ENCODE data around the gene RIMKLB.
A peak's percentile ranks its signal among the peaks of the same experiment; 100 is the strongest.

RIMKLB gene, protein sequence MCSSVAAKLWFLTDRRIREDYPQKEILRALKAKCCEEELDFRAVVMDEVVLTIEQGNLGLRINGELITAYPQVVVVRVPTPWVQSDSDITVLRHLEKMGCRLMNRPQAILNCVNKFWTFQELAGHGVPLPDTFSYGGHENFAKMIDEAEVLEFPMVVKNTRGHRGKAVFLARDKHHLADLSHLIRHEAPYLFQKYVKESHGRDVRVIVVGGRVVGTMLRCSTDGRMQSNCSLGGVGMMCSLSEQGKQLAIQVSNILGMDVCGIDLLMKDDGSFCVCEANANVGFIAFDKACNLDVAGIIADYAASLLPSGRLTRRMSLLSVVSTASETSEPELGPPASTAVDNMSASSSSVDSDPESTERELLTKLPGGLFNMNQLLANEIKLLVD

GRCh38 chr12:8697476-8698131, at the start of gene RIMKLB:
TSS of gene RIMKLB (plus strand) at chr12:8697991. CDS start at chr12:8713867, 15,876 bp downstream.
- H3K4me3 Mint-ChIP-seq = peak within 1 kb of the TSS; percentile 88
- peaks cover 13% of the 10 kb centered on the region for H3K36me3 Mint-ChIP-seq (ENCODE audit: low read depth)
- no peak for TF ChIP-seq CTCF (IDR thresholded peaks at IDR 0.05)
- peaks cover 61% of the 10 kb centered on the region for H3K4me1 Mint-ChIP-seq
- peak; percentile 89 for DNase-seq
- no peaks in the 10 kb centered on the region for H3K27me3 Mint-ChIP-seq (ENCODE audit: low read depth, poor library complexity)
- peak within 1 kb of the TSS; percentile 99 for H3K27ac Mint-ChIP-seq
- H3K9me3 Mint-ChIP-seq = no peaks in the 10 kb centered on the region

- Mint-ChIP-seq H3K4me3 (no peak overlapping the region), H3K36me3 (ENCODE audit: low read depth) (no peaks in the 10 kb centered on the region)
These were observed 49.1 kb upstream of the RIMKLB start for GRCh38 chr12:8648576-8649205.

DNA sequence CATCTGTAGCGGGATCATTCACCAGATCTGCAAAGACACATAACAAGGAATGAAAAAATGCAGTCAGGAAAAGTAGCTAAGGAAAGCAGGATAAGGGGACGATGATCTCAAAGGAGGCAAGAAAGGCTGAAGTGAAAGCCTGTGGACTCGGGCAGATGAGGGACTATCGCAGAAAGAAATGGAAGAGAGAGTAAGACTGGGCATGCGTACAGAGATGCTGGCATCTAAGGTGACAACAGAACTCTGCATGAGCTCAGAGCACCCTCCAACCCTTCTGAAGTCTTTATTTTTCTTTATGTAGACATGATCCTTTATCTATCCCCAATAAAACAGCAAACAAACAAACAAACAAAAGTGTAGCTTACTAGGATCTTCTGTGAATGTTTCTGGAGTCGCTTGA, 42.4 kb upstream of the RIMKLB start:
- TF ChIP-seq CTCF (IDR thresholded peaks at IDR 0.05) = no peak
- Mint-ChIP-seq H3K27me3 (ENCODE audit: low read depth, poor library complexity) (peaks cover 7% of the 10 kb centered on the region), H3K27ac (no peak overlapping the region), H3K4me1 (peaks cover 9% of the 10 kb centered on the region), H3K9me3 (no peaks in the 10 kb centered on the region), H3K4me3 (no peak overlapping the region), H3K36me3 (ENCODE audit: low read depth) (no peaks in the 10 kb centered on the region)
- no peak for DNase-seq

More at GRCh38 chr12:8648576-8649205, 49.1 kb upstream of the RIMKLB start:
- H3K27me3 Mint-ChIP-seq (ENCODE audit: low read depth, poor library complexity) = peaks cover 4% of the 10 kb centered on the region
- no peak overlapping the region for H3K27ac Mint-ChIP-seq
- H3K4me1 Mint-ChIP-seq = peaks cover 15% of the 10 kb centered on the region
- no peak for TF ChIP-seq CTCF (IDR thresholded peaks at IDR 0.05)
- no peaks in the 10 kb centered on the region for H3K9me3 Mint-ChIP-seq
- no peak for DNase-seq

DNA sequence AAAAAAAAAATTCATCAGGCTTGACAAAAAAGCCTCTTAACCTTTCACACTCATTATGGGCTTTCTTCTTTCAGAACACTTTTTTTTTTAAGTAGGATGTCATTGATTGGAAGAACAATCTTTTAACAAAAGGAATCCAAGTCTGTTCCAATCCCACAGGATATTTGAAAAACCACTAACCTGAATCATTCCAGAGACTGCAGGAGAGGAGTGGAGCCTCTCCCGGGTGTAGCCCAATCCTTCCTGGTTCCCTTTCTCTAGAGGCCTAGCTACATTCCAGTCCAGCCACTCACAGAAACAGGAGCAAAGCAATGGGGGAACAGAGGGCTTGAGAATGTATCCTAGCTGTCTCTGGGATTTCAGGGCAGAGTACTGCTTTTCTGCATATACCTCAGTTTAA, 39.4 kb upstream of the RIMKLB start:
- no peak for DNase-seq
- peak overlapping the region; percentile 53 for H3K27ac Mint-ChIP-seq
- peaks cover 6% of the 10 kb centered on the region for H3K4me1 Mint-ChIP-seq

DNA sequence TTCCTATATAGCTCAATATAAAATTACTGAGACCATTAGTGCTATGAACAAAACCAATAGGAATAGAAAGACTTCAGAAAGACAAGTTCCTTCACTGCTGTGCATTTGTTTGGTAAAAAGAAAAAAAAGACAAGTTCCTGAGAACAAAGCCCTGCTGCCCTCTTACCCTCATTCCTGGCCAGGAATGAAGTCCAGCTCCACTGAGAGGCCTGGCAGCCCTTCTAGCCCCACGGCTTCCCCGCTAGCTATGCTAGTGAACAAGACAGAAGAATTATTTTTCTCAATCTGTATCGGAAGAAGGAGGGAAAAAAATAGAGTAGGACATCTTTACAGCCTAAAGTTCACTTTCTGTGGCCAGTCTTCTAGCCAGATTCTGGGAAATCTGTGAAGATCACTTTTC, 36.8 kb upstream of the RIMKLB start:
- Mint-ChIP-seq H3K4me1 (peaks cover 5% of the 10 kb centered on the region), H3K4me3 (no peak overlapping the region), H3K27ac (no peak overlapping the region), H3K27me3 (ENCODE audit: low read depth, poor library complexity) (peaks cover 7% of the 10 kb centered on the region), H3K9me3 (no peaks in the 10 kb centered on the region), H3K36me3 (ENCODE audit: low read depth) (no peaks in the 10 kb centered on the region)
- no peak for TF ChIP-seq CTCF (IDR thresholded peaks at IDR 0.05)
- DNase-seq = no peak

More for the DNA sequence above, 39.4 kb upstream of the RIMKLB start:
- no peaks in the 10 kb centered on the region for H3K36me3 Mint-ChIP-seq (ENCODE audit: low read depth)
- no peaks in the 10 kb centered on the region for H3K9me3 Mint-ChIP-seq
- no peak overlapping the region for H3K4me3 Mint-ChIP-seq
- H3K27me3 Mint-ChIP-seq (ENCODE audit: low read depth, poor library complexity) = peaks cover 4% of the 10 kb centered on the region
- TF ChIP-seq CTCF (IDR thresholded peaks at IDR 0.05) = no peak

Measured in nephron progenitor cell (in vitro differentiated cells).